ENCODE results near the gene MYCBPAP.

MYCBPAP gene

DNA sequence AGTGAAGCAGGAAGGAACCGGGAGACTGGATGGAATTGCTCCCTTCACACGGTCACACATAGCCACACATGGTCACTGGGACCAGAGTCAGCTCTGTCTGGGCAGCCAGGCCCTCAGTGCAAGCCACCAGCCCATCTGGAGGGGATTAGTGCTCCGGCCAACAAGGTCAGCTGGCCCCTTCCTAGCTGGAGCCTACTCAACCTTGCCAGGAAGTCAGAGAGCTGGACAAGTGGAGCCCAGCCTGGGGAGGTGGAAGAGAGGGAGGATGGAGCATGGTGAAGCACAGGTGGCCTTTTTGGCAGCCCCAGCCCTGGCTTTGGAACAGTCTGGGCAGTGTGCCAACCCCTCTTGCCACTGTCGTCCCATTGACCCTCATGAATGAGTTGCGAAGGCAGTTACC is 48.6 kb downstream of the MYCBPAP start:
- no peak overlapping the region for H2AFZ ChIP-seq (ENCODE audit: low read length)
- no peak for DNase-seq
- peaks cover 40% of the 10 kb centered on the region for H3K27me3 ChIP-seq (replicated peaks; ENCODE audit: insufficient read depth, low read length)
- H3K27ac ChIP-seq (ENCODE audit: low read length), result no peak overlapping the region
- no peaks in the 10 kb centered on the region for H3K9me3 ChIP-seq (replicated peaks; ENCODE audit: insufficient read depth, low read length)
- H3F3A ChIP-seq (ENCODE audit: insufficient read depth, low read length), result no peaks in the 10 kb centered on the region
- peaks cover 8% of the 10 kb centered on the region for H3K4me1 ChIP-seq (ENCODE audit: low read length)
- H3K9ac ChIP-seq (ENCODE audit: low read length), result no peak overlapping the region
- no peaks in the 10 kb centered on the region for H3K36me3 ChIP-seq (replicated peaks; ENCODE audit: insufficient read depth, low read length)
- no peak overlapping the region for H3K4me2 ChIP-seq (ENCODE audit: low read depth, low read length)
- H3K79me2 ChIP-seq (ENCODE audit: low read length), result no peaks in the 10 kb centered on the region
- TF ChIP-seq EZH2 (optimal IDR thresholded peaks at IDR 0.05; ENCODE audit: low read depth, low read length) (no peak), EZH2phosphoT487 (IDR thresholded peaks at IDR 0.05; ENCODE audit: low read length) (no peak)
- TF ChIP-seq, protein P1, sequence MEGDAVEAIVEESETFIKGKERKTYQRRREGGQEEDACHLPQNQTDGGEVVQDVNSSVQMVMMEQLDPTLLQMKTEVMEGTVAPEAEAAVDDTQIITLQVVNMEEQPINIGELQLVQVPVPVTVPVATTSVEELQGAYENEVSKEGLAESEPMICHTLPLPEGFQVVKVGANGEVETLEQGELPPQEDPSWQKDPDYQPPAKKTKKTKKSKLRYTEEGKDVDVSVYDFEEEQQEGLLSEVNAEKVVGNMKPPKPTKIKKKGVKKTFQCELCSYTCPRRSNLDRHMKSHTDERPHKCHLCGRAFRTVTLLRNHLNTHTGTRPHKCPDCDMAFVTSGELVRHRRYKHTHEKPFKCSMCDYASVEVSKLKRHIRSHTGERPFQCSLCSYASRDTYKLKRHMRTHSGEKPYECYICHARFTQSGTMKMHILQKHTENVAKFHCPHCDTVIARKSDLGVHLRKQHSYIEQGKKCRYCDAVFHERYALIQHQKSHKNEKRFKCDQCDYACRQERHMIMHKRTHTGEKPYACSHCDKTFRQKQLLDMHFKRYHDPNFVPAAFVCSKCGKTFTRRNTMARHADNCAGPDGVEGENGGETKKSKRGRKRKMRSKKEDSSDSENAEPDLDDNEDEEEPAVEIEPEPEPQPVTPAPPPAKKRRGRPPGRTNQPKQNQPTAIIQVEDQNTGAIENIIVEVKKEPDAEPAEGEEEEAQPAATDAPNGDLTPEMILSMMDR (IDR thresholded peaks at IDR 0.05; ENCODE audit: low read length), result no peak
- no peaks in the 10 kb centered on the region for H4K20me1 ChIP-seq (ENCODE audit: insufficient read depth, low read length)
- no peak overlapping the region for H3K4me3 ChIP-seq (ENCODE audit: low read length)
- H3K9me2 ChIP-seq (replicated peaks; ENCODE audit: insufficient read depth, low read length), result no peaks in the 10 kb centered on the region

DNA sequence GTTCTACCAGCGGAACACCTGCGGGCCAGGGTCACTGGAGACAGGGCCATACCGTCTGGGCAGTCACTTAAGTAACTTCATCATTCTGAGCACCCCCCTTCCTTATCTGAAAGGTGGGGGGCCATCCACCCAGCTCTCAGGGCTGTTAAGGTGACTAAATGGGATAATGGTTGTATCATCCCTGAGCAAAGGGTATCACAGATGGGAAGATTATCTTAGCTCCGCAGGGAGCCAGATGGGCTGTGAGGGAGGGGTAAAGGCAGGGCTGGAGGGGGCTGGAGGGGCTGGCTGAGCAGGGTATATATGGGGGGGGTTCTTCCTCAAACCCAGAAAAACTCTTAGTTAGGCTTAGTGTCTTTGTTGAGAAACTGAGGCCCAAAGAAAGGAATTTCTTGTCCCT is 49.4 kb downstream of the MYCBPAP start:
- H3K4me3 ChIP-seq (ENCODE audit: low read length), result no peak overlapping the region
- no peaks in the 10 kb centered on the region for H4K20me1 ChIP-seq (ENCODE audit: insufficient read depth, low read length)
- H3K9me3 ChIP-seq (replicated peaks; ENCODE audit: insufficient read depth, low read length), result no peaks in the 10 kb centered on the region
- no peaks in the 10 kb centered on the region for H3K79me2 ChIP-seq (ENCODE audit: low read length)
- H3K4me2 ChIP-seq (ENCODE audit: low read depth, low read length), result no peak overlapping the region
- no peak overlapping the region for H3K9ac ChIP-seq (ENCODE audit: low read length)
- no peaks in the 10 kb centered on the region for H3K36me3 ChIP-seq (replicated peaks; ENCODE audit: insufficient read depth, low read length)
- no peaks in the 10 kb centered on the region for H3K9me2 ChIP-seq (replicated peaks; ENCODE audit: insufficient read depth, low read length)
- no peak overlapping the region for H2AFZ ChIP-seq (ENCODE audit: low read length)
- TF ChIP-seq, protein P1 (IDR thresholded peaks at IDR 0.05; ENCODE audit: low read length), result no peak
- no peak for TF ChIP-seq EZH2phosphoT487 (IDR thresholded peaks at IDR 0.05; ENCODE audit: low read length)
- no peak for TF ChIP-seq EZH2 (optimal IDR thresholded peaks at IDR 0.05; ENCODE audit: low read depth, low read length)
- peaks cover 47% of the 10 kb centered on the region for H3K27me3 ChIP-seq (replicated peaks; ENCODE audit: insufficient read depth, low read length)
- no peaks in the 10 kb centered on the region for H3F3A ChIP-seq (ENCODE audit: insufficient read depth, low read length)
- H3K4me1 ChIP-seq (ENCODE audit: low read length), result peaks cover 8% of the 10 kb centered on the region
- no peak for DNase-seq
- no peak overlapping the region for H3K27ac ChIP-seq (ENCODE audit: low read length)

DNA sequence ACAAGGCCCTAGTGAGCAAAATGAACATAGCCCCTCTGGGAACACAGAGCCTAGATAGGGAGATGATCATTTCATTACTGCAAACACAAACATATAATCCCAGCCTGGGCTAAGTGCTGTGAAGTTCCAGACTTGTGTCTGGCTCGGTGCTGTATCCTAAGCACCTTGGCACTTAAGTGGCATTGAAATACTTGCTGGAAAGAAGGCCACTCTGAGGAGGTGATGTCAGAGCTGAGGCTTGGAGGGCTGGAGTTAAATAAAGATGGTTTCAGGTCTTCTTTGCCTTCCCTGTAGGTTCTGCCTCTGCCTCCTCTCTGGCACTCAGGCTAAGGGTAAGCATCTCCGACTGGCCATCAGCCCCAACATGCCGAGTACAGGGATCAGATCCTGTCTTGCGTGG is 49.9 kb downstream of the MYCBPAP start:
- Histone ChIP-seq H3K4me3 (ENCODE audit: low read length) (no peak overlapping the region), H3K9ac (ENCODE audit: low read length) (no peak overlapping the region), H2AFZ (ENCODE audit: low read length) (no peak overlapping the region), H4K20me1 (ENCODE audit: insufficient read depth, low read length) (no peaks in the 10 kb centered on the region), H3K27me3 (replicated peaks; ENCODE audit: insufficient read depth, low read length) (peaks cover 51% of the 10 kb centered on the region), H3K4me2 (ENCODE audit: low read depth, low read length) (no peak overlapping the region), H3K9me2 (replicated peaks; ENCODE audit: insufficient read depth, low read length) (no peaks in the 10 kb centered on the region), H3K79me2 (ENCODE audit: low read length) (no peaks in the 10 kb centered on the region), H3K27ac (ENCODE audit: low read length) (no peak overlapping the region), H3K9me3 (replicated peaks; ENCODE audit: insufficient read depth, low read length) (no peaks in the 10 kb centered on the region), H3F3A (ENCODE audit: insufficient read depth, low read length) (no peaks in the 10 kb centered on the region), H3K4me1 (ENCODE audit: low read length) (peaks cover 8% of the 10 kb centered on the region), H3K36me3 (replicated peaks; ENCODE audit: insufficient read depth, low read length) (no peaks in the 10 kb centered on the region)
- TF ChIP-seq EZH2 (optimal IDR thresholded peaks at IDR 0.05; ENCODE audit: low read depth, low read length), result no peak
- TF ChIP-seq, protein P1 (IDR thresholded peaks at IDR 0.05; ENCODE audit: low read length), result no peak
- no peak for TF ChIP-seq EZH2phosphoT487 (IDR thresholded peaks at IDR 0.05; ENCODE audit: low read length)
- DNase-seq, result no peak
